ENCODE measurements around the gene PLEKHN1. TPM values are rescaled to one million over a fixed set of nuclear protein-coding genes. Genes with fewer than 3 reads are reported as not detected.

PLEKHN1 gene
- total and polyA plus RNA-seq, 2 donors (not counting 3 experiments of a cell fraction or from before 2014, with no cell fraction given), result 0.29 to 0.88 TPM

GRCh38 chr1:962381-963300 is 3.6 kb upstream of the PLEKHN1 start:
- no peak for DNase-seq (ENCODE audit: low read depth, low spot score)
- H4K20me1 ChIP-seq (replicated peaks; ENCODE audit: control insufficient read depth, extremely low read depth, insufficient read depth, low read length), result no peaks in the 10 kb centered on the region
- H3K9ac ChIP-seq (replicated peaks; ENCODE audit: extremely low read depth, insufficient read depth, low read length), result no peak overlapping the region
- ChIA-PET CTCF (interaction anchor here (1.8 kb wide), 1 partner anchor 58 kb away, joined by 4 read pairs; no protein-coding TSS in a partner anchor), POLR2A (no interaction called here)
- dilution Hi-C loops (cut with MboI; ENCODE audit: extremely low pct_ligation_motif_present, low sequenced_read_pairs), result no loop called here
- H3K27me3 ChIP-seq (ENCODE audit: control insufficient read depth in 2 of 2, insufficient read depth in 2 of 2, low read length in 2 of 2), result no peaks in the 10 kb centered on the region
- TF ChIP-seq GATA2 (IDR thresholded peaks at IDR 0.05; ENCODE audit: insufficient read depth, insufficient read length, low read depth, low read length), result no peak
- TF ChIP-seq FOS (IDR thresholded peaks at IDR 0.05; ENCODE audit: borderline replicate concordance, insufficient read depth, low read length), result no peak
- no peak for TF ChIP-seq EZH2 (IDR thresholded peaks at IDR 0.05; ENCODE audit: borderline replicate concordance, low read depth, low read length, severe bottlenecking)
- TF ChIP-seq MYC (IDR thresholded peaks at IDR 0.05; ENCODE audit: low read depth, low read length), result no peak
- TF ChIP-seq CTCF (IDR thresholded peaks at IDR 0.05; ENCODE audit: extremely low read depth in 1 of 2, insufficient read depth in 1 of 2, low read depth in 1 of 2, low read length in 2 of 2), result no peak
- TF ChIP-seq MAX (IDR thresholded peaks at IDR 0.05; ENCODE audit: insufficient read depth, insufficient read length), result no peak
- no peak for TF ChIP-seq POLR2A (IDR thresholded peaks at IDR 0.05; ENCODE audit: low read depth, low read length)
- no peak for TF ChIP-seq POLR2AphosphoS5 (IDR thresholded peaks at IDR 0.05; ENCODE audit: insufficient read depth, low read depth, low read length)
- no peak for TF ChIP-seq JUN (IDR thresholded peaks at IDR 0.05; ENCODE audit: borderline replicate concordance, insufficient read depth, insufficient read length, low read depth)
- H3K9me1 ChIP-seq (replicated peaks; ENCODE audit: control insufficient read depth, extremely low read depth, insufficient read depth, low read length), result no peaks in the 10 kb centered on the region
- peaks cover 14% of the 10 kb centered on the region for H3K4me1 ChIP-seq (ENCODE audit: control insufficient read depth, extremely low read depth, insufficient read depth, low read length)
- intact Hi-C loops (cut with micrococcal nuclease), result no loop called here
- no peak overlapping the region for H3K4me2 ChIP-seq (ENCODE audit: insufficient read depth, low read length)
- no peak overlapping the region for H3K27ac ChIP-seq (ENCODE audit: insufficient read depth, low read depth, low read length)
- H3K9me3 ChIP-seq (replicated peaks; ENCODE audit: control insufficient read depth, insufficient read depth, low read length), result no peaks in the 10 kb centered on the region
- no peak overlapping the region for H2AFZ ChIP-seq (ENCODE audit: low read depth, low read length)
- FAIRE-seq, result no peak
- H3K79me2 ChIP-seq (ENCODE audit: control insufficient read depth, insufficient read depth, low read length), result peaks cover 13% of the 10 kb centered on the region
- peaks cover 0 to 2% of the 10 kb centered on the region in 2 experiments for H3K36me3 ChIP-seq (ENCODE audit: control insufficient read depth in 2 of 2, extremely low read depth in 1 of 2, insufficient read depth in 2 of 2, low read length in 2 of 2)
- BruUV-seq (replicated peaks), result no TSS peak
- no peak overlapping the region for H3K4me3 ChIP-seq (replicated peaks in 1 of 3; ENCODE audit: insufficient read depth in 1 of 3, low read depth in 1 of 3, low read length in 3 of 3)

Measured in endothelial cell of umbilical vein (primary cell).